Neural progenitor cell (in vitro differentiated cells): ENCODE data around the gene DPYSL5.

Experiments used
- EZH2 ChIP-seq: fragments of 200-600 bp; sonication (generic); IDR thresholded peaks from 2 replicates; pipeline ENCODE4 v1.6.1; 2017; ENCODE audit warnings: antibody characterized with exemption, mild to moderate bottlenecking, moderate library complexity
- EZH2phosphoT487 ChIP-seq: fragments of 200-600 bp; sonication (generic); IDR thresholded peaks from 2 replicates; pipeline ENCODE4 v1.6.1; 2017; ENCODE audit warnings: antibody characterized with exemption
- TF ChIP-seq, protein P1 (sequence below): fragments of 200-600 bp; sonication (generic); IDR thresholded peaks from 2 replicates; pipeline ENCODE4 v1.5.1; 2017; ENCODE audit warnings: antibody characterized with exemption, mild to moderate bottlenecking

DNA sequence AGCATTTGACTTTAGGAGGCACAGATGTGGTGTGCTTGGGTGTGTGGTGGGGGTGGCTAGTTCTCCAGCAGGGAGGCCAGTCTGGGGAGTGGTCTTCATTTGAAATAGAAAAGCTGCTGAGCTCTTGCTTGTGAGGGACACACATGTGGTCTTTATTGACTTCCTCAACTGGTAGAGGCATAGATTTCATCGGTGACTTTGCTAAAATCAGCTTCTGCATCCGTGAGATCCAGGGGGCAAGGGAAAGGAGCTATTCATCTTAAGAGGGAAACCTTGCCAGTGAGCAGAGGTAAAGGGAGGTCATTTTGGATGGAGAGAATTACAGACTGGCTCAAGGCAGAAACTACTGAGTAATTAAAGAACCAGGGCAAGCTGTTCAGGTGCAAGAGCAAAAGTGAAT, 127.2 kb downstream of the DPYSL5 start:
- TF ChIP-seq, protein P1, sequence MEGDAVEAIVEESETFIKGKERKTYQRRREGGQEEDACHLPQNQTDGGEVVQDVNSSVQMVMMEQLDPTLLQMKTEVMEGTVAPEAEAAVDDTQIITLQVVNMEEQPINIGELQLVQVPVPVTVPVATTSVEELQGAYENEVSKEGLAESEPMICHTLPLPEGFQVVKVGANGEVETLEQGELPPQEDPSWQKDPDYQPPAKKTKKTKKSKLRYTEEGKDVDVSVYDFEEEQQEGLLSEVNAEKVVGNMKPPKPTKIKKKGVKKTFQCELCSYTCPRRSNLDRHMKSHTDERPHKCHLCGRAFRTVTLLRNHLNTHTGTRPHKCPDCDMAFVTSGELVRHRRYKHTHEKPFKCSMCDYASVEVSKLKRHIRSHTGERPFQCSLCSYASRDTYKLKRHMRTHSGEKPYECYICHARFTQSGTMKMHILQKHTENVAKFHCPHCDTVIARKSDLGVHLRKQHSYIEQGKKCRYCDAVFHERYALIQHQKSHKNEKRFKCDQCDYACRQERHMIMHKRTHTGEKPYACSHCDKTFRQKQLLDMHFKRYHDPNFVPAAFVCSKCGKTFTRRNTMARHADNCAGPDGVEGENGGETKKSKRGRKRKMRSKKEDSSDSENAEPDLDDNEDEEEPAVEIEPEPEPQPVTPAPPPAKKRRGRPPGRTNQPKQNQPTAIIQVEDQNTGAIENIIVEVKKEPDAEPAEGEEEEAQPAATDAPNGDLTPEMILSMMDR: no peak
- TF ChIP-seq EZH2phosphoT487 (no peak), EZH2 (no peak)
